Neutrophil (primary cell): ENCODE results near the gene LAMB3.

Source experiments
- H3K27ac ChIP-seq: fragments of 200-600 bp; sonication (generic); 2 replicates; pipeline ENCODE4 v1.5.1; 2016; ENCODE audit warnings: mild to moderate bottlenecking, moderate library complexity
- H3K27me3 ChIP-seq: fragments of 200-600 bp; sonication (generic); 2 replicates; pipeline ENCODE4 v1.6.0; 2016; ENCODE audit warnings: mild to moderate bottlenecking
- H3K36me3 ChIP-seq: fragments of 200-600 bp; sonication (generic); 2 replicates; pipeline ENCODE4 v1.5.1; 2017
- H3K4me1 ChIP-seq, 2 experiments: fragments of 200-600 bp in 1 of 2; sonication (generic) in 1 of 2; 1 replicate in 1 of 2; 2 replicates in 1 of 2; pipeline versions ENCODE4 v1.5.1 to v1.6.1; 2013 to 2016; ENCODE audit warnings: low read depth in 1 of 2, low read length in 1 of 2, mild to moderate bottlenecking in 1 of 2, moderate library complexity in 1 of 2; ENCODE audit not compliant: control insufficient read depth in 1 of 2, insufficient read depth in 1 of 2
- H3K4me3 ChIP-seq, 2 experiments: fragments of 200-600 bp in 1 of 2; sonication (generic) in 1 of 2; 1 replicate in 1 of 2; 2 replicates in 1 of 2; pipeline ENCODE4 v1.5.1; 2013 to 2016; ENCODE audit warnings: low read depth in 1 of 2, low read length in 1 of 2, mild to moderate bottlenecking in 1 of 2, moderate library complexity in 1 of 2
- H3K9me3 ChIP-seq: fragments of 200-600 bp; sonication (generic); 2 replicates; pipeline ENCODE4 v1.5.1; 2016
- CTCF ChIP-seq: fragments of 200-600 bp; sonication (generic); IDR thresholded peaks from 2 replicates; pipeline ENCODE4 v1.5.1; 2016; ENCODE audit warnings: antibody characterized with exemption

Gene LAMB3

GRCh38 chr1:209569455-209570207 lies 82.6 kb downstream of the LAMB3 start:
- Histone ChIP-seq H3K27me3 (peaks cover 77% of the 10 kb centered on the region), H3K36me3 (no peaks in the 10 kb centered on the region), H3K4me3 (peak overlapping the region in 1 of 2 experiments; percentile 17), H3K4me1 (peaks cover 0 to 6% of the 10 kb centered on the region in 2 experiments), H3K27ac (no peak overlapping the region), H3K9me3 (no peaks in the 10 kb centered on the region)
- peak; percentile 66 for TF ChIP-seq CTCF

GRCh38 chr1:209567698-209568175 lies 84.5 kb downstream of the LAMB3 start:
- H3K27me3 ChIP-seq, result peaks cover 69% of the 10 kb centered on the region
- peaks cover 0 to 6% of the 10 kb centered on the region in 2 experiments for H3K4me1 ChIP-seq
- no peak overlapping the region for H3K4me3 ChIP-seq
- TF ChIP-seq CTCF, result no peak
- no peaks in the 10 kb centered on the region for H3K9me3 ChIP-seq
- no peaks in the 10 kb centered on the region for H3K36me3 ChIP-seq
- no peak overlapping the region for H3K27ac ChIP-seq

- H3K36me3 ChIP-seq, result no peaks in the 10 kb centered on the region
- H3K4me3 ChIP-seq, result no peak overlapping the region
- H3K27me3 ChIP-seq, result peaks cover 62% of the 10 kb centered on the region
- H3K9me3 ChIP-seq, result no peaks in the 10 kb centered on the region
- H3K27ac ChIP-seq, result no peak overlapping the region
- TF ChIP-seq CTCF, result peak; percentile 62
- peaks cover 0 to 6% of the 10 kb centered on the region in 2 experiments for H3K4me1 ChIP-seq
Observed at GRCh38 chr1:209565759-209566678, 86.2 kb downstream of the LAMB3 start.
